Posterior vena cava (tissue), 2 donors: ENCODE measurements around the gene CFAP77. TPM values are rescaled to one million over a fixed set of nuclear protein-coding genes. Genes with fewer than 3 reads are reported as not detected.

Experiments
- DNase-seq: peaks from one replicate; pipeline ENCODE4 v3.0.0-alpha.2; 2020; ENCODE audit warnings: low spot score
- intact Hi-C, 2 donors: fragments of 100-400 bp; cut with DNase I; formaldehyde crosslinking; loops; one replicate each; pipeline versions ENCODE4 v1.14.1 to v1.14.2; 2022 to 2023
- total RNA-seq, 2 donors: library from RNA; stranded (reverse); fragmentation: NEBNext Ultra II Directional; extraction: Animal tissue kit (Norgen Biotek cat#: 25700); gene quantifications; one replicate each; pipeline ENCODE4 v1.2.1, GENCODE V29; 2021
- donor health status: DM: yes; HTN: yes; CAD: no.
- donor health status: DM: yes; HTN: yes; CAD: no.

Gene CFAP77
- total RNA-seq, 2 donors from 2014 or later: not detected

GRCh38 chr9:132481053-132481849 lies 71.2 kb downstream of the CFAP77 start:
- intact Hi-C loops: no loop called here
- no peak for DNase-seq

GRCh38 chr9:132482196-132482813 lies 72.3 kb downstream of the CFAP77 start:
- intact Hi-C loops: no loop called here

GRCh38 chr9:132485393-132485792 lies 75.4 kb downstream of the CFAP77 start:
- intact Hi-C loops: no loop called here
- peak; percentile 58 for DNase-seq

More at GRCh38 chr9:132482196-132482813, 72.3 kb downstream of the CFAP77 start:
- no peak for DNase-seq

GRCh38 chr9:132486706-132487350 lies 76.8 kb downstream of the CFAP77 start:
- peak; percentile 65 for DNase-seq
- intact Hi-C loops: no loop called here

GRCh38 chr9:132487351-132487791 lies 77.4 kb downstream of the CFAP77 start:
- intact Hi-C loops: no loop called here

GRCh38 chr9:132487980-132488535 lies 78.0 kb downstream of the CFAP77 start:
- intact Hi-C loops: no loop called here
- DNase-seq: peak; percentile 2

More at GRCh38 chr9:132487351-132487791, 77.4 kb downstream of the CFAP77 start:
- peak; percentile 12 for DNase-seq

- intact Hi-C loops: no loop called here
These were observed 78.6 kb downstream of the CFAP77 start for GRCh38 chr9:132488626-132489025.

GRCh38 chr9:132489536-132489935 lies 79.5 kb downstream of the CFAP77 start:
- intact Hi-C loops: no loop called here
- DNase-seq: peak; percentile 52

More at GRCh38 chr9:132488626-132489025, 78.6 kb downstream of the CFAP77 start:
- DNase-seq: peak; percentile 51

- DNase-seq: no peak
- intact Hi-C loops: no loop called here
These were observed 84.8 kb downstream of the CFAP77 start for GRCh38 chr9:132494857-132495256.

- intact Hi-C loops: no loop called here
- no peak for DNase-seq
These were observed 87.7 kb downstream of the CFAP77 start for GRCh38 chr9:132497731-132498130.

GRCh38 chr9:132498531-132499210 lies 88.7 kb downstream of the CFAP77 start:
- DNase-seq: no peak
- intact Hi-C loops: no loop called here

- intact Hi-C loops: no loop called here
- no peak for DNase-seq
These were observed 89.2 kb downstream of the CFAP77 start for GRCh38 chr9:132499251-132499650.

- intact Hi-C loops: no loop called here
- DNase-seq: no peak
These were observed 90.2 kb downstream of the CFAP77 start for GRCh38 chr9:132500193-132500592.

- DNase-seq: peak; percentile 15
- intact Hi-C loops: no loop called here
These were observed 92.5 kb downstream of the CFAP77 start for GRCh38 chr9:132502480-132502879.

GRCh38 chr9:132503116-132503515 lies 93.1 kb downstream of the CFAP77 start:
- intact Hi-C loops: no loop called here
- DNase-seq: peak; percentile 12

GRCh38 chr9:132504488-132504887 lies 94.5 kb downstream of the CFAP77 start:
- DNase-seq: no peak
- intact Hi-C loops: no loop called here

- peak; percentile 61 for DNase-seq
- intact Hi-C loops: loop anchor here in 1 of 2 donors (5.0 kb wide), 2 partner anchors 66 to 296 kb away; no protein-coding TSS in a partner anchor
These were observed 96.1 kb downstream of the CFAP77 start for GRCh38 chr9:132505991-132506655.

- intact Hi-C loops: loop anchor here in 1 of 2 donors (5.0 kb wide), 2 partner anchors 65 to 295 kb away; no protein-coding TSS in a partner anchor
These were observed 97.1 kb downstream of the CFAP77 start for GRCh38 chr9:132506977-132507669.

More at GRCh38 chr9:132506977-132507669, 97.1 kb downstream of the CFAP77 start:
- DNase-seq: peak; percentile 69
